HG03066 (cell line): ENCODE results near the gene ANKRD44.
A peak's percentile ranks its signal among the peaks of the same experiment; 100 is the strongest.

Experiments used
- ATAC-seq: cut with Tn5 transposase; IDR thresholded peaks from one replicate; pipeline ENCODE4 v1.9.1; 2021; ENCODE audit warnings: low read depth; ENCODE audit not compliant: unreplicated experiment

ANKRD44 gene

GRCh38 chr2:197212344-197213262 is 98.0 kb downstream of the ANKRD44 start:
- no peak for ATAC-seq

- ATAC-seq = no peak
Measured at GRCh38 chr2:197211881-197212342, 98.7 kb downstream of the ANKRD44 start.

GRCh38 chr2:197210430-197210829 is 100.2 kb downstream of the ANKRD44 start:
- ATAC-seq = no peak

GRCh38 chr2:197209742-197210408 is 100.7 kb downstream of the ANKRD44 start:
- peak; percentile 38 for ATAC-seq

GRCh38 chr2:197209246-197209645 is 101.3 kb downstream of the ANKRD44 start:
- ATAC-seq = no peak

GRCh38 chr2:197208841-197209240 is 101.7 kb downstream of the ANKRD44 start:
- no peak for ATAC-seq

GRCh38 chr2:197208024-197208423 is 102.6 kb downstream of the ANKRD44 start:
- no peak for ATAC-seq

GRCh38 chr2:197207598-197207997 is 103.0 kb downstream of the ANKRD44 start:
- ATAC-seq = no peak

GRCh38 chr2:197207106-197207505 is 103.5 kb downstream of the ANKRD44 start:
- ATAC-seq = no peak

GRCh38 chr2:197205585-197206215 is 104.9 kb downstream of the ANKRD44 start:
- peak; percentile 61 for ATAC-seq

- no peak for ATAC-seq
Measured at GRCh38 chr2:197204519-197205250, 105.9 kb downstream of the ANKRD44 start.

GRCh38 chr2:197201874-197202273 is 108.7 kb downstream of the ANKRD44 start:
- no peak for ATAC-seq

- no peak for ATAC-seq
Measured at GRCh38 chr2:197200762-197201058, 109.9 kb downstream of the ANKRD44 start.

GRCh38 chr2:197200051-197200761 is 110.4 kb downstream of the ANKRD44 start:
- ATAC-seq = no peak

GRCh38 chr2:197198890-197199289 is 111.7 kb downstream of the ANKRD44 start:
- peak; percentile 98 for ATAC-seq

GRCh38 chr2:197197895-197198311 is 112.7 kb downstream of the ANKRD44 start:
- ATAC-seq = no peak

GRCh38 chr2:197196541-197197180 is 113.9 kb downstream of the ANKRD44 start:
- no peak for ATAC-seq

- ATAC-seq = no peak
Measured at GRCh38 chr2:197195518-197195917, 115.1 kb downstream of the ANKRD44 start.

- ATAC-seq = peak; percentile 78
Measured at GRCh38 chr2:197191940-197192322, 118.6 kb downstream of the ANKRD44 start.
